NAMALWA (cell line): ENCODE data around the gene TRAM1L1.

ENCODE experiments used
- DNase-seq: peaks from one replicate; pipeline ENCODE4 v3.0.0-alpha.2; 2015; ENCODE audit warnings: low spot score

The TRAM1L1 gene

DNA sequence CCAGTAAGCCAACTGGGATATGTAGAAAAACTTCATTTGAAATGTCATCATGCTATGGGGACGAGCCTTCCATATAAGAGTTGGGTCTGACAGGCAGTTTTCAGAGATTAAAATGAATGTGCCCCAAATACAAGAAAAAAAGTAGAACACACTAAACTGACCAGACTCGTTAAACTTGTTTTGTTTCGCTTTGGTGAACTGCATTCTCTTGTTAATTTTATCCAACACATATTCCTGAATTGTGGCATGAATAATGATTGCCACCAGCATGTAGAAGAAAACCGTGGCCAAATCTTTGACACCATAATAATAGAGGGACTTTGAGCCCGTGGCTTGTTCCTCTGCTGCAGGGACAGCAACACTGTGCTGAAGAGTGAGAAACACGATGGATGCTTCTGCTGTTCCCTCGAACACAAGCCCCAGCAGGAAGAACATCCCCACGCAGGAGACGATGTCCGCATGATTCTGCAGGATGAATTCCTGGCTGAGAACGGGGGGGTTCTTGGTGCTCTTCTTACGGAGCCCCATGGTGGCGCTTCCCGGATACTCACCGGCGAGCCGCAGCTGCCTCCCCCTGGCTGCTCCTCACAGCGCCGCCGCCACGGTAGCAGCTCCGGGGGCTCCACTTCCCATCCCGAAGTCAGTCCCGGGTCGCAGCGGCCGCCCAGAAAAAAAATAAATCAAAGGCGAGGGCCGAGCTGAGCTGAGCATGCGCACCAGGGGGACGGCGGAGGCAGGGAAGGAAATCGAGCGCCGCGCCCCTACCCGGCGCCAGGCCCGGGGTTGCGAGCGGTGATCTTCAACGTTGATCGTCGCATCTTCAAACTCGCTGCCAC is at the start of gene TRAM1L1:
TSS of gene TRAM1L1 (minus strand) at position 711 of the 836 bp plus-strand sequence. CDS start at position 528, 183 bp downstream.
- no peak for DNase-seq

DNA sequence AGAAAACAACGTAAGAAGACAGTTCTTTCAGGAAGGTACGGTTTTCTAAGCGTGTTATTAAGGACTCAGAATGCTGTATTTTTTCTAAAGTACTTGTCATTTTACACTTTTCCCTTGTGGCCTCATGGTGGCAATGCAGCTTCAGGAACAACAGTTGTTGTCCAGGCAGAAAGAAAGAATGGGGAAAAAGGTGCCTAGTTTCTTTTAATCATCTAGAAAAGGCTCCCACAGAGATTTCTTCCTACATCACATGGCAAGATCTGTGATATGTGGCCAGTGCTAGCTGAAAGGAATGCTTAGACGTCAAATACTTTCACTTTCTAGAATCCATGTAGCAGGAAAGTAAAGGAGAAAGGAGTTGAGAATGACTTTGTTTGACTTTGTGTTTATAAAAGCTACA is 49.0 kb upstream of the TRAM1L1 start:
- DNase-seq = peak; percentile 46

DNA sequence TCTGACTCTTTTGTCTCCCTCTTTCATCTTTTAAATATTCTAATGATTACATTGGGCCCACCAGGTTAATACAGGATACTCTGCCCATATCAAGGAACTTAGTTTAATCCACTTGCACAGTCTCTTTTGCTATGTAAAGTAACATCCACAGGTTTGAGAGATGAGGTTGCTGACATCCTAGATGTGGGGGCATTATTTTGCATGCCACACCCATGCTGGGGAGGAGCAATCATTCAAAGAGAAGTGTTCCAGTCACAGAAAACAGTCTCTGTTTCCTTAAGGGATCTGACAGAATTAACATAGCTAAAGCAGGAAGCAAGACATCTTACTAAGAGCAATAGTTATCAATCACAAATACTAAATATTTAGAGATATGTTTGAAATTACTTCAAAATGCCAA is 11.5 kb upstream of the TRAM1L1 start:
- no peak for DNase-seq

DNA sequence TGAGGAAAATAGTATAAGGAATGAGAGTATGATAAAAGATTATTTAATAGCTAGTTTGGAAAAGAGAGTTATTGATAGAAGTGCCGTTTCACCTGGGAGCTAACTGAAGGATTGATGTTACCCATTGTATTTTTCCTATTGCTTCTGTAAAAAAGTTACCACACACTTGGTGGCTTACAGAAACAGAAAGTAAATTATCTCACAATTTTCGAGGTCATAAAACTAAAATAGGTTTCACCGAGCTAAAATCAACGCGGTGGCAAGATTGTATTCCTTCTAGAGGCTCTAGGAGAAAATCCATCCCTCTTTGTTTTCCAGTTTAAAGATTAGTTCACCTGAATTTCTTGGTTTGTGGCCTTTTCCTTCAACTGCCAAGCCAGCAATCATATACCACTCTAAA is 11.1 kb upstream of the TRAM1L1 start:
- no peak for DNase-seq

DNA sequence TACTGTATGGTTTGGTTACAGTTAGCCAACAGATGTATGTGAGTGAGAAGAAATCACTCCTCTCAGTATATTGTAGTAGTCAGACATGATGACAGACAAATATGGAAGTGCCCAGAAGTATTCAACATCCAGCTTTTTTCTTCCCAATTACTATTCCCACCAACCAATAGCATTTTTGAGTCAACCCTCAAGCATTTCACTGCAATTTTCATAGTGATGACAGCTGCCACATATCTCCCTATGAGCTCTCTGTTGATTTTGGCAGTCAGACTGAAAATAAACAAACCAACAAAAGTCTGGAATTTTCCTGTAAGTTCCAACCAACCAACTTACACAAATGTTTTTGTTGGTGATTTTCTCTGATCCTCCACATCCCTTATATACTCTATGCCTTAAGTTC is 8.2 kb upstream of the TRAM1L1 start:
- DNase-seq = no peak

DNA sequence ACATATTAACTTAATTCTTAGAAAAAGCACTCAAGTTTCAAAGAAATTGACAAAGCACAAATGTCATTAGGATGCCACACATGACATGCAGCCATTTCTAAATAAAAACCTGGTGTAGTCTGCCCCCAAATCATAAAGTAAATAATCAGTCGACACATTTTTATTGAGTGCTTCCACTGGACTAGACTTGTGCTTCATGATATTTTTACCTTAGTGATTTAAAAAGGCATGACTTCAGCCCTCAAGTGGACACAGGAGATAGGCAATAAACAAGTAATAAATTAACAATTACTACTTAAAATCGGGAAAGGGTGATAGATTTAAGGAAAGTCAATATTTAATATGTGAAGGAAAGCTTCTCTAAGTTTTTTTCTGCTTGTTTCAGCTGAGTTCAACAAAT is 7.6 kb downstream of the TRAM1L1 start:
- no peak for DNase-seq

DNA sequence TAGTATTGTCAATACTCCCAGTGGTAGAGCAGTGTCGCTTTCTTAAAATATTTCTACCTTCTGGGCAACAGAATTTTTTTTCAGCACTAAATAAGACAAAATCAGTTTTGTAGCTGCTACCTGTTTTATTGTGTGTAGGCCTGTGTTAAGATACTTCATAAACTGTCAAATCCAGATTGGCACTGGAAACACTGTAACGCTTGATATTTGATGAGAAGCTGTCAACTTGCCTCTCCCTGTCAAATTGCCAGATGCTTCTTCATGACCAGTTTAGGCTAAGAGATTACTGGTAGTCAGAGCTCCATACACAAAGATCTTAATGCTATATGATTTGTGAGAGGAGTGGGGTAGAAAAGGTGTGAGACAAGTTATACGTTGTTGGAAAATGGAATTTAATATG is 17.3 kb downstream of the TRAM1L1 start:
- DNase-seq = no peak

DNA sequence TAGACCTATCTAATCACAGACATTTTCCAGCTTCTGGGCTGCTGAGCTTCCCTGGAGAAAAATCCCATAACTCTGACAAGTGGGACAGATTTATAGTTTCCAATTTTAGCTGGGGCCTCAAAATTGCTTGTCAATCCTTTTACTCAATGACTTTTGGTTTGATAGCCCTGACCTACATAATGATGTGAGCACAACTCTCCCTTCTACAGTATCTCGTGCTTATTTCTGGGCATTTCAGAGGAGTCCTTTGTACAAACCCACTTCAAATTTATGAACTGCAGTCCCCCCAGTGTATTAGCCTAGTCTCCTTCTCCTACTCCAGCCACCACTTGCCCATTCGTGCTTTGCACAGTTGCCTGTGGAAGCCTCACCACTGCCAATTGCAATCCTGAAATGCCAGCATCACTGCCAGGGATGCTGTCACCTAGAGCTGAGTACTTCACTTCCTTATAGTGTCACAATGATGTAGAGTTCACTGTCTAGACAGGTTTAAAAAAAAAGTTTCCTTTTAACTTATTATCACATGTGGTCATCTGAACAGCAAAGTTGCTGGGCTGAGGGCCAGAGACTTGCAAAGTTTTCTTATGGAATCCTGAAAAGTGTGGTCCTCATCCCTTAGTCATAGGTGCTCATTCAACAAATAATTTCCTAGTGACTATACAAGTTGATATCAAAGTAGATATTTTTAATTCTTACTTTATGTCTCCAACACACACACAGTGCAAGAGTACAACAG is 21.2 kb downstream of the TRAM1L1 start:
- DNase-seq = no peak

DNA sequence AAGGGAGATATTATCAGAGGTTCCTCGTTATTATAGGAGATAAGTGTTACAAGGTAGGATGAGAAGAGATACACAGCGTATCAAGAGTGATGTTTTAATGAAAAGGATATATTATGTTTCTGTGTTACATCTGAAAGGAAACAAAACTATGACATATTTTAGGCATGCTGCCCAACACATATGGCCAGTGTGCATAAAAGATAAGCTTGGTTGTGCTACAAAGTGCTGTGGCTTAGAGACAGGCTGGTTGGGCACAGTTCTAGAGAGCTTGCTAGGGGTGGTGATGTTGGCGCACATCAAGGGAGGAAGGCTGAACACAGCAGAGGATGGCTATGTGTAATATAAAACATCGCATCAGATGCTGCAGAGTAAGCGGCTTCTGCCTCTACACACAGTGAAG is 42.4 kb downstream of the TRAM1L1 start:
- no peak for DNase-seq
